GM18498 (cell line): ENCODE results near the gene CCNL2.
"Not testable (repeated sequence)": the region's sequence is repeated elsewhere in the genome, so short reads cannot be mapped to it uniquely, and the experiment has no call there.

Experiments used
- ATAC-seq: cut with Tn5 transposase; IDR thresholded peaks from one replicate; pipeline ENCODE4 v1.9.1; 2021; ENCODE audit warnings: mild to moderate bottlenecking, moderate library complexity; ENCODE audit not compliant: unreplicated experiment

Gene CCNL2

GRCh38 chr1:1376551-1377226 lies 22.4 kb downstream of the CCNL2 start:
- ATAC-seq: no peak

DNA sequence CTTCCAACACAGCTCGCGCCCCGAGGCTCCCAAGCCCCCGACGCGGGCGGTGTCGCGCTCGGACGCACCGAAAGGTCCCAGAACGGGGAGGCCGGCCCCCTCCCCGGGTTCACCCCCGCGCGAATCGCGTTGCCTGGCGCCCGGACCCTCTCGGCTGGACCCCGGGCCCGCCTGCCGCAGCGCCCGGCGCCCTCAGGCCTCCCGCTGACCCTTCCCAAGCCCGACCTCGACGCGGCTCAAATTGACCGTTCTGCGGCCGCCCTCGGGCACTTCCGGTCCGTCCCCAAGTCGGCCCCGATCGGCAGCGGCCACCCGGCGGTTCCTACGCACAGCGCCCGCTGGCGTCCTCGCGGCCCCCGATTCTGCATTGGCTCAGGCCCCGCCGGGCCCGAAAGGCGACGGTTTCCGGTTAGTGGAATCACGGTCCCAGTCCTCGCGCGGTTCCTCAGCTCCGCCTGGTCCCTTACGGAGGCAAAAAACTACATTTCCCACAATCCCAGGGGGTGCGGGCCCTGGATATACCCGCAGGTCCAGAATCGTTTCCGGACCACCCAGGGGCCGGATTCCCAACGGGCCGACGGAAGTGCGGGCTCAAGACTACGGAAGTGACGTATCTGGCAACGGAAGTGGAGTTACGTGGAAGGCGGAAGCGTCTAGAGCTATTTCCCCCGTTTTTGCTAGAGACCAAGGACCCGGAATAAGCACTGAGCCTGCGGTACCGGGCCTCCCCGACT lies 24.0 kb downstream of the CCNL2 start, which contains the start of gene AURKAIP1:
TSS of gene AURKAIP1 (minus strand) at position 279 of the 734 bp plus-strand sequence. CDS start 451 bp downstream, outside the sequence.
- ATAC-seq: peak; percentile 85

- no peak for ATAC-seq
These were observed 24.6 kb downstream of the CCNL2 start for GRCh38 chr1:1374589-1374928.

GRCh38 chr1:1373815-1374588 lies 25.1 kb downstream of the CCNL2 start:
- ATAC-seq: no peak

DNA sequence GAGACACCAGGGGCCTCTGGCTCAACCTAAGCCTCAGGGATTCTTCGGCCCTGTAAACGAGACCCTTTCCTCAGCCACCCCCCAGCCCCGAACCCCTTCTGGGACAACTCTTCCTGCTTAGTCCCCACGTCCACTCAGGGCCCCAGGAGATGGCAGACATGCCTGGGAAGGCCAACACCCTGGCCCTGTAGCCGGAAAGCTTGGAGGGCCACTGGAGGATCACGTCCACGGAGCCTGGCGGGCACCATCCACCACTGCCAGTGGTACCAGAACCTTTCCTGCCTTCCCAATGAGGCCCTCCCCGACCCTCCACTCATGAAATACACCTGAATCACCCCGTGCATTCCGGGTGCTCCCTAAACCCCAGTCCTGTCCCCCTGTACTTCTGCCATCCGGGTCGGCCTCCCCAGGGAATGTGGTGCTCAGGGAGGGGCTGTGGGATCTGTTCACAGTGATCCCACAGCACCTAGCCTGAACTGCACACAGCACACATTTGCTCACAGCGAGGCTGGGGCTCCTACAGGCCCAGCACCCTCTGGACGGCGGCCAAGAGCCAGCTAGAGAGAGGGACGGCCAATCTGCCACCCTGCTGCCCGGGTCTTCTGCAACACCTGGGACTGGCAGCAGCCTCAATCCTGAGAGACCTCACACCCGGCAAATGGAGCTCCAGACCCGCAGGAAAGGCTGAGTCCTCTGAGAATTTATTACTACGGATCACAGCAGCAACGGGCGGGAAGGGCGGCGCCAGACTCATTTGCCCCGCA lies 25.9 kb downstream of the CCNL2 start:
- ATAC-seq: no peak

DNA sequence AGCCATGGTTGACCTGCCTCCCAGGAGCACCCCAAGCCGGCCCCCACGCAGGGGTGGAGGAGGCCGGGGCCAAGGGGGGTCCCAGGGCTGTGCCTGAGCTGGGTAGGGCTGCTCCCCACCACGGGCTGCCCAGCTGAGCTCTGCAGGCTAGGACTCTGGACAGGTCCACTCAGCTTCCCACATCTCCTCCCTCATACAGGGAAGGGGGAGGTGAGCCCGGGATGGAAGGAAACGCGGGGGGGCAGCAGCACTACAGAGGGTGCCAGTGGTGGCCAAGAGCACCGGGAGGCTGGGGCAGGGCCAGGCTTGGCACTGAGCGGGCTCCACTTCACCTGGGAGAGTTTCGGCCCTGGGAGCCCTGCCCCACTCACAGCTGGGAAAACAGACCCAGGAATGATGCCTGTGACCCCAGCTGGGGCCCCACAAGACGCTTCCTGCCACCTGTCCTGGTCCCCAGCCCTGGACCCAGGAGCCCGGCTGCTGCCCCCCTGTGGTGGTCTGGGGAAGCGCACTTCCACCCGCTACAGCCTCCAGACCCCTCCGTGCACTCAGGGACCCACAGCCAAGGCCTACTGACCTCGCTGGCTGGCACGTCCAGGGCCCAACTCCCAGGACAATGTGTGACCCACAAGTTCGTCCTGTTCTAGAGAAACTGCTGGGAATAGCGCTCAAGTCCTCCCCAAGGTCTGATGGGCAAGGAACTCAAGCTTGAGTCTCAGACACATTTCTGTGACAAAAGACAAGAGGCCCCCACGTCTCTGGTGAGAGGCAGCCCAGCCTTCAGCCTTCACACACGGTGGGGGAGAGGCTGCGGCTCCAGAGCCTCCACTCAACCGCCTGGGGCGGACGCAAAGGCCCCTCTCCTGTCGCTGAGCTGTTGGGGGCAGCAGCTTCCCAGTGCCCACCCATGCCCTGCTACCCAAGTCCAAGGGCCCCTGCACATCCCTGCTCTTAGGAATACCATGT lies 27.1 kb downstream of the CCNL2 start:
- ATAC-seq: no peak

DNA sequence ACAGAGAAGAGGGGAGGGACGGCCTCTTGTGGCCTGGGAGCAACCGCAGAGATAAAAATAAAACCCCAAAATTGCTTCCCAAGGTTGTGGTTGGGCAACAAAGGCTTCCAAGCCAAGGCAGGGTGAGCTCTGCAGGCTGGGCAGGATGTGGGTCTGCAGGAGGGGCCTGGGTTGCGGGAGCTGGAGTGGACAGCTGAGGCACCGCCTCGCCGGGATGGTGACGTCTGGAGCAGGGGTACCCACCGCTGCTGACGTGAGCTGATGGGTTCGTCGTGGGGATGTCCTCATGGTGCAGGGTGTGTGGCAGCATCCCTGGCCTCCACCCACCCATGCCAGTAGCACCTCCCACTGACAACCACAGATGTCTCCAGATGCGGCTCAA lies 27.8 kb downstream of the CCNL2 start:
- no peak for ATAC-seq

- no peak for ATAC-seq
These were observed 28.3 kb downstream of the CCNL2 start for GRCh38 chr1:1370771-1371300.

DNA sequence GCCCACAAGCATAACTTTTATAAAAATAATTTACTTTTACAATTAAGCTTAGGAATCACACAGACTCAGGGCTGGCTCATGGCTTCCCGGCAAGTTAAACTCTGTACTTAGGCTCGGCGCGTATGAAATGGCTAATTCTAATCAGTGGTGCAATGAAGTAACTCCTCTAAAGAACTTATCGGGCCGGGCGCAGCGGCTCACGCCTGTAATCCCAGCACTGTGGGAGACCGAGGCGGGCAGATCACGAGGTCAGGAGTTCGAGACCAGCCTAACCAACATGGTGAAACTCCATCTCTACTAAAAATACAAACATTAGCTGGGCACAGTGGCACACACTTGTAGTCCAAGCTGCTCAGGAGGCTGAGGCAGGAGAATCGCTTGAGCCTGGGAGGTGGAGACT lies 29.0 kb downstream of the CCNL2 start:
- not testable (repeated sequence) for ATAC-seq

GRCh38 chr1:1367315-1367714 lies 31.8 kb downstream of the CCNL2 start:
- no peak for ATAC-seq

- ATAC-seq: no peak
These were observed 32.5 kb downstream of the CCNL2 start for GRCh38 chr1:1366699-1367066.

GRCh38 chr1:1365875-1366698 lies 33.0 kb downstream of the CCNL2 start:
- no peak for ATAC-seq

DNA sequence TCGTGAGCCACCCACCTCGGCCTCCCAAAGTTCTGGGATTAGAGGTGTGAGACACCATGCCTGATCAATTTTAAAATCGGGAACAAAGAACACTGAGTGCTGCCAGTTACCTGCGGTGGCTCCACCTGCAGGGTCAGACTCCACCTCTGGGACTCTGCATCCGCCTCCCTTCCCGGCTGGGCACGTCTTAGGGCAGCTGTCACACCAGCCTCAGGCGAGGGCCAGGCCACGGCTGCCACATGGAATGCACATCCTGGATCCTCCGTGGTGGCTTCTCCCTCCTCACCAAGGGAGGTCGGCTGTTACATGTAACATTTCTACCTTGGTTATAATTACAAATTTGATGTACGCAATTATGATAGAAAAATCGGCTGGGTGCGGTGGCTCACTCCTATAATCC lies 34.9 kb downstream of the CCNL2 start:
- no peak for ATAC-seq

GRCh38 chr1:1361982-1362423 lies 37.1 kb downstream of the CCNL2 start:
- no peak for ATAC-seq

DNA sequence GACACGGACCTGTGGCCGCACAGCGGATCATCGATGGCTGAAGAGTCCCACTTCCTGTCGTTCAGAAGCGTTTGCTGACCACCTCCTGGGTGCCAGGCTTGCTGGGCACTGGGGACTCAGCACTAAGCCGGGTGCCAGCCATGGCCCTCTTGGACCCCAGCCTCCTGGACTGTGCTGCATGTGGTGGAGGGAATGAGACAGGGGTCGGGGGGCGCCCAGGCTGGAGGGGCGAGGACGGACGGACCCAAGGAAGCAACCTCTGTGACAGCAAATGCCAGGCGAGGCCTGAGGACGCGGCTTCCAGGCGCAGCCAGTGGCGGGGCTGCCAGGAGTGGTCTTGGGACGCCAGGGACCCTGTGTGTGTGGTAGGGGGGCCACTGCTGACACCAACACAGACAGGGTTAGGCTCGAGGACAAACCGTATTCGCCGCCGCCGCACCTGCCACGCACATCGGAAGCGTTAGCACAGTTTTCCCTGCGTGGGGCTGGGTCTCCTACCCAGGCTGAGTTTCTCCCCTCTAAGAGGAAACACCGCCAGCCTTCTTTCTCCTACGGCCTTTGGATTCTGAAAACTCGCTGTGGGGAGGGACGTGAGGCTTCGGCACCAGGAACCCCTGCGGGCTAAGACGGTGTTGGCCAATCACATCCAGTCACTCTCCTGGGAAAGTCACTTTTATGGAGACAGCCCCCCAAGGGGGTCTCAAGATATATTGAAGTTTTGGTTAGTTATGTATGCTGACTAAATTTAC lies 37.7 kb downstream of the CCNL2 start:
- ATAC-seq: no peak

GRCh38 chr1:1360506-1361169 lies 38.5 kb downstream of the CCNL2 start:
- ATAC-seq: no peak

- ATAC-seq: no peak
These were observed 39.3 kb downstream of the CCNL2 start for GRCh38 chr1:1359664-1360468.
